Measurements from ENCODE around the gene TRMT2B.
"Not testable (repeated sequence)": the region's sequence is repeated elsewhere in the genome, so short reads cannot be mapped to it uniquely, and the experiment has no call there.

The TRMT2B gene

GRCh38 chrX:100999451-100999850 lies 52.5 kb downstream of the TRMT2B start:
- DNase-seq (ENCODE audit: low read depth) = no peak

GRCh38 chrX:100995469-100995868 lies 56.4 kb downstream of the TRMT2B start:
- DNase-seq (ENCODE audit: low read depth) = peak; percentile 71

GRCh38 chrX:100994352-100995281 lies 57.3 kb downstream of the TRMT2B start:
- DNase-seq (ENCODE audit: low read depth) = no peak

GRCh38 chrX:100990139-100990538 lies 61.8 kb downstream of the TRMT2B start:
- no peak for DNase-seq (ENCODE audit: low read depth)

GRCh38 chrX:100984818-100985217 lies 67.1 kb downstream of the TRMT2B start:
- DNase-seq (ENCODE audit: low read depth) = no peak

- not testable (repeated sequence) for DNase-seq (ENCODE audit: low read depth)
These were observed 70.4 kb downstream of the TRMT2B start for GRCh38 chrX:100981498-100981845.

- no peak for DNase-seq (ENCODE audit: low read depth)
These were observed 71.1 kb downstream of the TRMT2B start for GRCh38 chrX:100980608-100981497.

- DNase-seq (ENCODE audit: low read depth) = no peak
These were observed 71.9 kb downstream of the TRMT2B start for GRCh38 chrX:100979881-100980607.

GRCh38 chrX:100976211-100976610 lies 75.7 kb downstream of the TRMT2B start:
- no peak for DNase-seq (ENCODE audit: low read depth)

- DNase-seq (ENCODE audit: low read depth) = no peak
These were observed 76.7 kb downstream of the TRMT2B start for GRCh38 chrX:100975212-100975611.

- DNase-seq (ENCODE audit: low read depth) = no peak
These were observed 78.5 kb downstream of the TRMT2B start for GRCh38 chrX:100973411-100973810.

- DNase-seq (ENCODE audit: low read depth) = no peak
These were observed 82.0 kb downstream of the TRMT2B start for GRCh38 chrX:100969936-100970335.

- no peak for DNase-seq (ENCODE audit: low read depth)
These were observed 82.5 kb downstream of the TRMT2B start, which contains the start of gene ARL13A for GRCh38 chrX:100969408-100969807. ARL13A (plus strand) TSS chrX:100969708; CDS start chrX:100973690, 3,982 bp downstream.

GRCh38 chrX:100964362-100964761 lies 87.5 kb downstream of the TRMT2B start:
- DNase-seq (ENCODE audit: low read depth) = no peak

GRCh38 chrX:100962811-100963210 lies 89.1 kb downstream of the TRMT2B start:
- DNase-seq (ENCODE audit: low read depth) = no peak
